ENCODE data around the gene SIM1.

The SIM1 gene

GRCh38 chr6:100392423-100392822, 72.3 kb downstream of the SIM1 start:
- TF ChIP-seq TCF12 (IDR thresholded peaks at IDR 0.05; ENCODE audit: low read depth): no peak
- no peak for TF ChIP-seq RAD21 (IDR thresholded peaks at IDR 0.05; ENCODE audit: low read depth)
- no peak for TF ChIP-seq CREB1 (IDR thresholded peaks at IDR 0.05; ENCODE audit: low read depth)
- TF ChIP-seq FOXM1 (IDR thresholded peaks at IDR 0.05; ENCODE audit: borderline replicate concordance, low read depth): no peak
- no peak for TF ChIP-seq EGR1 (IDR thresholded peaks at IDR 0.05)
- no peak for TF ChIP-seq CEBPB (IDR thresholded peaks at IDR 0.05)
- TF ChIP-seq ZBTB7A (IDR thresholded peaks at IDR 0.05; ENCODE audit: low read depth): no peak
- no peak for TF ChIP-seq NFIC (IDR thresholded peaks at IDR 0.05)
- TF ChIP-seq TAF1 (IDR thresholded peaks at IDR 0.05; ENCODE audit: low read depth): no peak
- TF ChIP-seq YY1 (IDR thresholded peaks at IDR 0.05; ENCODE audit: low read depth): no peak
- no peak for TF ChIP-seq TEAD4 (IDR thresholded peaks at IDR 0.05)
- no peak for TF ChIP-seq USF1 (IDR thresholded peaks at IDR 0.05)
- no peak for TF ChIP-seq REST (IDR thresholded peaks at IDR 0.05; ENCODE audit: low read depth)
- no peak for TF ChIP-seq MAX (IDR thresholded peaks at IDR 0.05)
- no peak for TF ChIP-seq EP300 (IDR thresholded peaks at IDR 0.05; ENCODE audit: borderline replicate concordance)

- TF ChIP-seq USF1 (IDR thresholded peaks at IDR 0.05) (no peak), REST (IDR thresholded peaks at IDR 0.05; ENCODE audit: low read depth) (no peak), TAF1 (IDR thresholded peaks at IDR 0.05; ENCODE audit: low read depth) (no peak), EP300 (IDR thresholded peaks at IDR 0.05; ENCODE audit: borderline replicate concordance) (no peak), YY1 (IDR thresholded peaks at IDR 0.05; ENCODE audit: low read depth) (no peak), FOXM1 (IDR thresholded peaks at IDR 0.05; ENCODE audit: borderline replicate concordance, low read depth) (no peak), CREB1 (IDR thresholded peaks at IDR 0.05; ENCODE audit: low read depth) (no peak), RAD21 (IDR thresholded peaks at IDR 0.05; ENCODE audit: low read depth) (no peak), MAX (IDR thresholded peaks at IDR 0.05) (no peak), TEAD4 (IDR thresholded peaks at IDR 0.05) (no peak), ZBTB7A (IDR thresholded peaks at IDR 0.05; ENCODE audit: low read depth) (no peak), NFIC (IDR thresholded peaks at IDR 0.05) (no peak), TCF12 (IDR thresholded peaks at IDR 0.05; ENCODE audit: low read depth) (no peak)
Observed at GRCh38 chr6:100388868-100389519, 75.7 kb downstream of the SIM1 start.

GRCh38 chr6:100382767-100383195, 81.9 kb downstream of the SIM1 start:
- TF ChIP-seq CREB1 (IDR thresholded peaks at IDR 0.05; ENCODE audit: low read depth) (no peak), TAF1 (IDR thresholded peaks at IDR 0.05; ENCODE audit: low read depth) (no peak), TEAD4 (IDR thresholded peaks at IDR 0.05) (no peak), REST (IDR thresholded peaks at IDR 0.05; ENCODE audit: low read depth) (no peak), EP300 (IDR thresholded peaks at IDR 0.05; ENCODE audit: borderline replicate concordance) (no peak), YY1 (IDR thresholded peaks at IDR 0.05; ENCODE audit: low read depth) (no peak), NFIC (IDR thresholded peaks at IDR 0.05) (no peak), USF1 (IDR thresholded peaks at IDR 0.05) (no peak), MAX (IDR thresholded peaks at IDR 0.05) (no peak), FOXM1 (IDR thresholded peaks at IDR 0.05; ENCODE audit: borderline replicate concordance, low read depth) (no peak), CEBPB (IDR thresholded peaks at IDR 0.05) (no peak), RAD21 (IDR thresholded peaks at IDR 0.05; ENCODE audit: low read depth) (no peak), TCF12 (IDR thresholded peaks at IDR 0.05; ENCODE audit: low read depth) (no peak), ZBTB7A (IDR thresholded peaks at IDR 0.05; ENCODE audit: low read depth) (no peak), EGR1 (IDR thresholded peaks at IDR 0.05) (no peak)
